Measurements from ENCODE around the gene PANX2. TPM values are rescaled to one million over a fixed set of nuclear protein-coding genes. Genes with fewer than 3 reads are reported as not detected.

The PANX2 gene
- total and polyA plus RNA-seq, 2 donors (not counting 1 experiment from before 2014, with no cell fraction given): 0.04 to 0.59 TPM

DNA sequence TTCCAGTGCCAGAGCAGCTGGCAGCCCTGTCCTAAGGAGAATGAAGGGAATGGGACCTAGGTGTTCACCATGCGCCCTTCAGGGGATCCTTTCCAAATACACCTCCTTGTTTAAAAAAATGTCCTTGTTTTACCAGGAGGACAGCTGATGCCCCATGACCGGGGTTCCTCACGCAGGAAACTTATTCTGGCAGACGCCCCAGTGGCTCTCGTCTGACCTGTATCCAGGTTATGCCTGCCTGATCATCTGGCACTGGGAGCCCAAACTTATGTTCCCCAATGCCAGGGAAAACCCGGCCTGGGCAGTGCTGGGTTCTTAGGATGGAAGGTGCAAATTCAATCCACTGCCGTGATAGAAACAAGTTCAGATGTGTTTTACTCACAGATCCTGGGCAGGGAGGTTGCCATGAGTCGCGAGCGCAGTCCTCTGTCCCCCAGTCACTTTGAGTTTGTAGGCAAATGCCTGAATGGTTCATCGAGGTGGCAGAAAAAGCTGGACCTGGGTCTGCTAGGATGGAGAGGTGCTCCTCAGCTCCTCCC lies 49.3 kb upstream of the PANX2 start:
- 85% methylated on average over 11 of the region's 11 CpGs for WGBS (ENCODE audit: insufficient coverage)
- H3K27me3 ChIP-seq (replicated peaks in 1 of 4; ENCODE audit: control extremely low read depth in 1 of 4, control insufficient read depth in 3 of 4, insufficient read depth in 4 of 4, low read length in 3 of 4): peaks cover 0 to 10% (median 3%) of the 10 kb centered on the region in 4 experiments
- no peaks in the 10 kb centered on the region for H3K36me3 ChIP-seq (replicated peaks in 1 of 2; ENCODE audit: control extremely low read depth in 1 of 2, control insufficient read depth in 1 of 2, extremely low read depth in 1 of 2, insufficient read depth in 2 of 2, low read length in 1 of 2)
- no peak for TF ChIP-seq EZH2 (IDR thresholded peaks at IDR 0.05; ENCODE audit: borderline replicate concordance, insufficient read depth, low read depth, low read length, poor library complexity, severe bottlenecking)
- TF ChIP-seq, protein P1, sequence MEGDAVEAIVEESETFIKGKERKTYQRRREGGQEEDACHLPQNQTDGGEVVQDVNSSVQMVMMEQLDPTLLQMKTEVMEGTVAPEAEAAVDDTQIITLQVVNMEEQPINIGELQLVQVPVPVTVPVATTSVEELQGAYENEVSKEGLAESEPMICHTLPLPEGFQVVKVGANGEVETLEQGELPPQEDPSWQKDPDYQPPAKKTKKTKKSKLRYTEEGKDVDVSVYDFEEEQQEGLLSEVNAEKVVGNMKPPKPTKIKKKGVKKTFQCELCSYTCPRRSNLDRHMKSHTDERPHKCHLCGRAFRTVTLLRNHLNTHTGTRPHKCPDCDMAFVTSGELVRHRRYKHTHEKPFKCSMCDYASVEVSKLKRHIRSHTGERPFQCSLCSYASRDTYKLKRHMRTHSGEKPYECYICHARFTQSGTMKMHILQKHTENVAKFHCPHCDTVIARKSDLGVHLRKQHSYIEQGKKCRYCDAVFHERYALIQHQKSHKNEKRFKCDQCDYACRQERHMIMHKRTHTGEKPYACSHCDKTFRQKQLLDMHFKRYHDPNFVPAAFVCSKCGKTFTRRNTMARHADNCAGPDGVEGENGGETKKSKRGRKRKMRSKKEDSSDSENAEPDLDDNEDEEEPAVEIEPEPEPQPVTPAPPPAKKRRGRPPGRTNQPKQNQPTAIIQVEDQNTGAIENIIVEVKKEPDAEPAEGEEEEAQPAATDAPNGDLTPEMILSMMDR (IDR thresholded peaks at IDR 0.05): no peak
- ChIA-PET POLR2A (no interaction called here), CTCF (interaction anchor here (1.0 kb wide), 1 partner anchor 22 kb away, joined by 3 read pairs; no protein-coding TSS in a partner anchor)
- peaks cover 0 to 33% (median 8%) of the 10 kb centered on the region in 3 donors for H3K9me3 ChIP-seq (ENCODE audit: control extremely low read depth in 1 of 3, control insufficient read depth in 2 of 3, insufficient read depth in 1 of 3, low read length in 2 of 3)
- no peaks in the 10 kb centered on the region for H3K79me2 ChIP-seq (ENCODE audit: control insufficient read depth, insufficient read depth, low read length)
- Mint-ChIP-seq H3K4me1 (no peaks in the 10 kb centered on the region), H3K27ac (no peak overlapping the region), H3K27me3 (peaks cover 15% of the 10 kb centered on the region), H3K9me3 (ENCODE audit: insufficient read depth) (peaks cover 10% of the 10 kb centered on the region), H3K4me3 (no peak overlapping the region)
- H3K27ac ChIP-seq (ENCODE audit: low read length in 2 of 2): no peak overlapping the region
- intact Hi-C loops (cut with micrococcal nuclease): no loop called here
- no peak overlapping the region for H3K4me2 ChIP-seq (replicated peaks; ENCODE audit: low read depth, low read length, poor library complexity, severe bottlenecking)
- no peak for ATAC-seq (ENCODE audit: low read depth)
- H2AFZ ChIP-seq (ENCODE audit: insufficient read depth, low read depth, low read length, poor library complexity, severe bottlenecking): no peak overlapping the region
- no peak overlapping the region for H3K9ac ChIP-seq (ENCODE audit: low read length)
- no peaks in the 10 kb centered on the region for H3K4me1 ChIP-seq (ENCODE audit: control insufficient read depth in 2 of 2, insufficient read depth in 2 of 2, low read length in 2 of 2)
- no peak overlapping the region for H3K4me3 ChIP-seq (ENCODE audit: control extremely low read depth in 1 of 5, extremely low read depth in 1 of 5, insufficient read depth in 1 of 5, low read depth in 2 of 5, low read length in 4 of 5)
- no peaks in the 10 kb centered on the region for H4K20me1 ChIP-seq (ENCODE audit: control insufficient read depth, insufficient read depth, low read length, poor library complexity, severe bottlenecking)
- DNase-seq: no peak

DNA sequence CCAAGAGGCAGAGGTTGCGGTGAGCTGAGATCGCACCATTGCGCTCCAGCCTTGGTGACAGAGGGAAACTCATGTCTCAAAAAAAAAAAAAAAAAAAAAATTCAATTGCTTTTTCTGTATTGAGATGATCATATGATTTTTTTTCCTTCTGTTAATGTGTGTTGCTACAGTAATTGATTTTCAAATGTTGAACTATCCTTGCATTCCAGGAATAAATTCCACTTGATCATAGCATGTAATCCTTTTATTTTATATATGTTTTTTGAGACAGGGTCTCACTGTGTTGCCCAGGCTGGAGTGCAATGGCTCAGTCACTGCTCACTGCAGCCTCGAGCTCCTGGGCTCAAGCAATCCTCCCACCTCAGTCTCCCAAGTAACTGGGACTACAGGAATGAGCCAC lies 47.4 kb upstream of the PANX2 start:
- no peak for DNase-seq
- H3K36me3 ChIP-seq (replicated peaks in 1 of 2; ENCODE audit: control extremely low read depth in 1 of 2, control insufficient read depth in 1 of 2, extremely low read depth in 1 of 2, insufficient read depth in 2 of 2, low read length in 1 of 2): no peaks in the 10 kb centered on the region
- ATAC-seq (ENCODE audit: low read depth): no peak
- ChIA-PET CTCF (no interaction called here), POLR2A (no interaction called here)
- peaks cover 0 to 13% (median 3%) of the 10 kb centered on the region in 4 experiments for H3K27me3 ChIP-seq (replicated peaks in 1 of 4; ENCODE audit: control extremely low read depth in 1 of 4, control insufficient read depth in 3 of 4, insufficient read depth in 4 of 4, low read length in 3 of 4)
- Mint-ChIP-seq H3K4me1 (no peaks in the 10 kb centered on the region), H3K4me3 (no peak overlapping the region), H3K27ac (no peak overlapping the region), H3K27me3 (peaks cover 25% of the 10 kb centered on the region), H3K9me3 (ENCODE audit: insufficient read depth) (peaks cover 10% of the 10 kb centered on the region)
- peaks cover 0 to 33% (median 8%) of the 10 kb centered on the region in 3 donors for H3K9me3 ChIP-seq (ENCODE audit: control extremely low read depth in 1 of 3, control insufficient read depth in 2 of 3, insufficient read depth in 1 of 3, low read length in 2 of 3)
- H3K79me2 ChIP-seq (ENCODE audit: control insufficient read depth, insufficient read depth, low read length): no peaks in the 10 kb centered on the region
- H4K20me1 ChIP-seq (ENCODE audit: control insufficient read depth, insufficient read depth, low read length, poor library complexity, severe bottlenecking): no peaks in the 10 kb centered on the region
- intact Hi-C loops (cut with micrococcal nuclease): no loop called here
- no CpG with 5 or more reads among the region's 4 CpGs for WGBS (ENCODE audit: insufficient coverage)
- H3K4me3 ChIP-seq (ENCODE audit: control extremely low read depth in 1 of 5, extremely low read depth in 1 of 5, insufficient read depth in 1 of 5, low read depth in 2 of 5, low read length in 4 of 5): no peak overlapping the region
- no peak overlapping the region for H3K27ac ChIP-seq (ENCODE audit: low read length in 2 of 2)
- no peaks in the 10 kb centered on the region for H3K4me1 ChIP-seq (ENCODE audit: control insufficient read depth in 2 of 2, insufficient read depth in 2 of 2, low read length in 2 of 2)
- H2AFZ ChIP-seq (ENCODE audit: insufficient read depth, low read depth, low read length, poor library complexity, severe bottlenecking): no peak overlapping the region
- H3K9ac ChIP-seq (ENCODE audit: low read length): no peak overlapping the region
- no peak overlapping the region for H3K4me2 ChIP-seq (replicated peaks; ENCODE audit: low read depth, low read length, poor library complexity, severe bottlenecking)
- no peak for TF ChIP-seq EZH2 (IDR thresholded peaks at IDR 0.05; ENCODE audit: borderline replicate concordance, insufficient read depth, low read depth, low read length, poor library complexity, severe bottlenecking)
- TF ChIP-seq, protein P1 (IDR thresholded peaks at IDR 0.05): no peak
